Stimulated activated CD4-positive, alpha-beta T cell treated with anti-CD3 and anti-CD28 coated beads, TNF-alpha, amount 100 ng/mL, for 1 hour (primary cell): Measurements from ENCODE around the gene FKBP15.
"Not testable (repeated sequence)": the region's sequence is repeated elsewhere in the genome, so short reads cannot be mapped to it uniquely, and the experiment has no call there.

Source experiments
- DNase-seq, 3 donors: peaks; one replicate each; pipeline ENCODE4 v3.0.0-alpha.2; 2020; ENCODE audit warnings: low read depth in 3 of 3, low spot score in 1 of 3

Gene FKBP15

DNA sequence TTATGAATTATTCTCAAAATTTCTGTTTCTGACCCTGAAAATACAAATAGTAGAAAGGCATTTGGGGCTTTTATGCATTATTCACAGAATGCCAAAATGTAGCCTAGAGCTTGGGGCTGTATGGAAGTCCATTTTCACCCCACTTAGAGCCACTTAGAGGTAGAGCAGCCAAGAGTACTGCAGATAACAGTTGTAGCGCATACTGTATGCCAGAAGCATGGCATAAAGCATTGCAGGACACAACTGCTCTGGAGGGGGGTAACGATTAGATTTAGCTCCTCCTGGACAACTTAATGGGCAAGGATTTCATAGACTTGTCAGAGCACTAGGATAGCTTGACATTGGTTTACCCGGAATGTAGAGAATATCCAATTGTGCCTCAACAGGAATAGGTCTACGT lies 15.9 kb upstream of the FKBP15 start:
- no peak for DNase-seq

DNA sequence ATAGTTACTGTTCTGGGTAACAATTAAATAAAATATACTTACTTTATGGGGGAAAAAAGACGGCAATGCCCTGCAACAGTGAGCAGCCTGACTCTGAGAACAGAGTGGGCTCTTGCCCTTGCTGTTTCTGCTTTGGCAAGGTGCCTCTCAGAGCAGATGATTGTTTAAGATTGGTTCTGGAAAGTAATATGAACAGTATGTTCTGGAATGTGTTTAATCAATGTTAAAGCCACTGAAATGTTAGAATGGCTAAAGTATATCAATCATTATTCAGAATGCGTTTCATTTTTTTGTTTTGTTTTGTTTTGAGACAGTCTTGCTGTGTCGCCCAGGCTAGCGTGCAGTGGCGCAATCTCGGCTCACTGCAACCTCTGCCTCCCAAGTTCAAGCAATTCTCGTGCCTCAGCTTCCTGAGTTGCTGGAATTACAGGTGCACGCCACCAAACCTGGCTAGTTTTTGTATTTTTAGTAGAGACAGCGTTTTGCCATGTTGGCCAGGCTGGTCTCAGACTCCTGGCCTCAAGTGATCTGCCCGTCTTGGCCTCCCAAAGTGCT lies 14.7 kb upstream of the FKBP15 start:
- DNase-seq: not testable (repeated sequence)

DNA sequence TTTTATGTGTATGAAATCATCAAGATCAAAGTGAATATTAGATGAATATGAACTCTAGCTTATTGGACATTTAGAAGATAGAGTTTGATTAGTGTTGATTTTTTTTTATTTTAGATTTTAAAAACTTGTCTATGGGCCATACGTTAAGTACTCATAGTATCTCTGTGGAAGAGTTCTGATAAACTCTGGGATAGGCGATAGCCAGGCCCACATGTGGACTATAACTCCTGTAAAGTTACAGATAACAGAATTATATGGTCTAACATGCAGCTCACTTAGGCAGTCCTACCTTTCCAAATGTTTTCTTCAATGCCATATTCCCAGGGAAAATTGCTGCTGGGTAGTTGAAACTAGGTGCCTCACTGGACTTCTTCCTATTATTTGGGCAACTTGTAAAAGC lies 10.6 kb upstream of the FKBP15 start:
- no peak for DNase-seq

GRCh38 chr9:113228130-113228665 lies 7.1 kb upstream of the FKBP15 start:
- no peak for DNase-seq

- no peak for DNase-seq
These were observed 6.4 kb upstream of the FKBP15 start for GRCh38 chr9:113227436-113227835.

GRCh38 chr9:113223963-113224362 lies 2.9 kb upstream of the FKBP15 start:
- DNase-seq: no peak

DNA sequence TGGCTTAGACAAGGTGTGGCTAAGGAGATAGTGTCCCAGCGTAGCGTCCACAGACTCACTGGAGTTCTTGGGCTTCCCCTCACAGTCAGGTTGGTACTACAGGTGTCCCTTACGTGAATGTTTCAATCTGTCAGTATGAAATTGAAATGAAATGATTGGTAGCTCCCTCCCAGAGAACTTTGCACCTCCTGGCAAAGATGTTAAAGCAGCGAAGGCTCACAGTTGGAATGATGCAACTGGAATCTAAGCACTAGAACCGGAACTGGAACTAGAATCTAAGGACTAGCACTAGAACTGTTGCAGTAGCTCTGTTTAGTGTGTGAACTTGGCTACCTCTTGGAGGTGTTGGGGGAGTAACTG lies 1.4 kb upstream of the FKBP15 start:
- DNase-seq: no peak

DNA sequence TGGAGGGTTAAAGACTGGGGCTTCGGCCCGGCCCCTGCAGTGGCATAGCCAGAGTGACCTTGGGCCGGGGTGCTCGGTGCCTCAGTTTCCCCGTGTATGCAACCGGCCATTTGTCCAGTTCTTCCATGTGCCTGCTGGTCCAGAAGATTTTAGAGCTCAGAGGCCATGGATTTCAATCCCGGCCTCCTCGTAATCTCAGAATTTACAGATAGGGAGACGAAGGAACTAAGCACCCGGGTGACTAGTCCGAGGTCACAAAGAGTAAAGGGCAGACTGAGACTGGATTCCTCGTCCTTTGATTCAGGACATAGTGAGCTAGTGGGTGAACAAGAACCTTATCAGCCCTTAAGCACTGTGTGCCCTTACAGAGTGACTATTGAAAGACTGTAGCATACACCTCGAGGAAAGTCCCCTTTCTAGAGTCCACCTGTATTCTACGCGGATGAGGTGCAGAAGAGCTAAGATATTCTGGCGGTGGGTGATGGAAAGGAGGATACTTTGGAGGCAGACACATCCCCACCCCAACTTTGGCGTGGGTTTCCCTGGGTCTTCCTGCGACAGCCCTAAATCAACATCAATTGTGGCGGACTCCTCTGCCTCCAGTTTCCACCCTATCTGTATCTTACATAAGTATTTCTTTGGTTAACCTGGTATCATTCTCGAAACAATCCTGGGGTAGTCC lies 864 bp upstream of the FKBP15 start:
- DNase-seq: no peak

DNA sequence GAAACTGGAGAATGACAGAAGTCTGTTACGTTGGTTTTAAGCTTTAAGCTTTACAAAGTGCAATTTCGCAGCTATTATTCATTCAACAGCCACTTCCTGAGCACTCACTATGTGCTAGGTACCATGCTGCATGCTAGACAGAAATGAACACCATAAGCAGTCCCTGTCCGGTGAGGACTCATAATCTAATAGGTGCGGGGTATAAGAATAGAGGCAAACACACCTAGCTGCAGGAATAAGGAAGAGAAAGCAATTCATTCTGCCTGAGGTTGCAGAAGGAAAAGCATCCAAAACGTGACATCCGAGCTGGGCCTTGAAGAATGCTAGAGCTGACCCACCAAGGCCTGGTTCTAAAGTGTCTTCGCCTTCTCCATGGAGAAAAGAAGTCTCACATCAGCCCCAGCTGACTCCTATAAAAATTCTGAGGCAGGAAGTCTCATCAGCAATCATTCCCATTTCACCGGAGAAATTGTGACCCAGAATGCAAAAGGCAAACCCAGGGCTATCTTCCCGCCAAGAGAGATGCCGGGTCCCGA lies 542 bp downstream of the FKBP15 start:
- no peak for DNase-seq

- DNase-seq: no peak
These were observed 1.1 kb downstream of the FKBP15 start for GRCh38 chr9:113219969-113220368.

DNA sequence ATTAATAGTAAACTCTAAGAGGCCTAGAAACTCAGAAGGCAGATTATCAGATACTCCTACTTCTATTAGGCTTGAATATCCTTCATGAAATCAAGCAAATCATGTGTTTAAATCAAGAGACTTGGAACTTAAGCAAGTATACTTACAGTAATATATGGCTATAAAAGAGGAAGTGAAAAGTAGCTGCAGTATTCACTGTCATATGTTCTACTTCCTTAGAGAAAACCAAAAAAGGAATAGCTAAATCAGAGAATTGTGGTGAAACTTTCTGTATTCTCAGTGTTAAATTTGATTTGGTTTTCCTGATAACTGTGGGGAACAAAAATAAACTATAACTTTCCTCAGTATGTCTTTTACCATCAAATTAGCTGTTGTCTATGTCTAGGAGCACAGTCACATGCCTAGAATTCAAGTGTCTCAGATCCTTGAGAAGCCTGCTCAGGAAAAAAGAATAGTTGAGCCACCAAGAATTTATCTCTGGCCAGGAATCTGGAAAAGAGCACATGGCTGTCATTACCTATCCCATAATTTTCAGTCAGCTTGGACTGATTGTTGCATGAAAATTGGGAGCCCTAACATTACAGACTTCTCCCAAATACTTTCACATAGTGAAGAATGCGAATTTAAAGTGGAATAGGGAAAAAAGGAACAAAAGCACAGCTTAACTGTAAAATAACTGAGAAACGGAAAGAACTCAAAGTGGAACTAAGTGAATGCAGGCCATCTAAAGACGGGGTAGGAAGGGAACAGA lies 1.7 kb downstream of the FKBP15 start:
- no peak for DNase-seq

GRCh38 chr9:113216406-113216805 lies 4.7 kb downstream of the FKBP15 start:
- no peak for DNase-seq

- DNase-seq: no peak
These were observed 5.9 kb downstream of the FKBP15 start for GRCh38 chr9:113215132-113215531.

DNA sequence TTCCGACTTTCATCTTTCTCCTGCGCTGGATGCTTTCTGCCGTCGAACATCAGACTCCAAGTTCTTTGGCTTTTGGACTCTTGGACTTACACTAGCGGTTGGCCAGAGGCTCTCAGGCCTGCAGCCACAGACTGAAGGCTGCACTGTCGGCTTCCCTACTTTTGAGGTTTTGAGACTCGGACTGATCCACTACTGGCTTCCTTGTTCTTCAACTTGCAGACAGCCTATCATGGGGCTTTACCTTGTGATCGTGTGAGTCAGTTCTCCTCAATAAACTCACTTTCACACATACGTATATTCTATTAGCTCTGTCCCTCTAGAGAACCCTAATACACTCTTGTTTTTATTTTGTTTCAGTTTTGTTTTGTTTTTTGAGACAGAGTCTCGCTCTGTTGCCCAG lies 10.3 kb downstream of the FKBP15 start:
- no peak for DNase-seq

DNA sequence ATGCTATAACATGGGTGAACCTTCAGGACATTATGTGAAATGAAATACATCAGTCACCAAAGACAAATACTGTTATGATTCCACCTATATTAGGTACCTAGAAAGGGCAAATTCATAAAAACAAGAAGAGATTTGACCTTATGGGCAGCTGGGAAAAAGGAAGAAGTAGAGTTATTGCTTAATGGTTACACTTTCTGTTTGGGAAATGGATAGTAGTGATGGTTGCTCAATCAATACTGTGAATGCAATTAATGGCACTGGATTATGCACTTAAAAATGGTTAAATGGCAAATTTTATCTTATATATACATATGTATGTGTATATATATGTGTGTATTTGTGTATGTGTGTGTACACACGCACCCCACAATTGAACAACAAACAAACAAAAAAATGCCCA lies 15.2 kb downstream of the FKBP15 start:
- DNase-seq: no peak

DNA sequence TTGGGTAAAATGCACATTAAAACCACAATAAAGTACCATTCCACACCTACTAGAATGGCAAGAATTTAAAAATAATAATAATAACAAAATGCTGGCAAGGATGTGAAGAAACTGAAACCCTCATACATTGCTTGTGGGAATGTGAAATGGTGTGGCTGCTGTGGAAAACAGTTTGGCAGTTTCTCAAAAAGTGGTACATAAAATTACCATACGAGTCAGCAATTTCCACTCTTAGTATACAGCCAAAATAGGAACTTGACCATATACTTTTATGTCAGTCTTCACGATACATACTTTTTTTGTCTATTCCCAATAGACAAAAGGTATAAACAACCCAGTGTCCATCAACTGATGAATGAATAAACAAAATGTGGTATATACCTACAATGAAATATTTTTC lies 15.6 kb downstream of the FKBP15 start:
- DNase-seq: no peak

DNA sequence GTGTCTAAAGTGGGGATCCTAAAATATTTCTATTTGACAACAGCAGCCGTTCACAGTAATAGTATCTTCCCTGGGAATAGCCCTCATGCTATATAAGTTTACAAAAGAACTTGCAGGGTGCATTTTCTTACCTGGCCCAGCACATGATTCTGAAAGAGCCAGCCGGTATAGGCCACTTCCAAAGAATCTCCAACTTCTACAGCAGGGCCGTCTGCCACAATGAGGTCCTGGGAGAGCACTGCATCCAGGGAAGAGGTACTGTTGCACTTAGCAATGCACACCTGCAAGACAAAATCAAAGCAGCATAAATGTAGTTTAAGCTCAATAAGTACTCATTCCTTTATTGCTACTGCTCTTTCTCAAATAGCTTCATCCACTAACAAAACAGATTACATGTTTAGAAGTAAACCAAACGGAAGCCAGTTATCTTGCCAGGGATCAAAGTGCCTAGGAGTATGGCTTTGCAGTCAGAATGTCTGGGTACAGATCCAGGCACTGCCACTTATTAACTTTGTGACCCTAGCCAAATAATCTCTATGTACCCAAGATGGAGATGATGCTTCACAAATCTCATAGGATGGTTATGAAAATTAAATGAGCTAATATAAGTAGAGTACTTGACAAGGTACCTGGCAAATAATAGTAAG lies 21.3 kb downstream of the FKBP15 start:
- DNase-seq: no peak

DNA sequence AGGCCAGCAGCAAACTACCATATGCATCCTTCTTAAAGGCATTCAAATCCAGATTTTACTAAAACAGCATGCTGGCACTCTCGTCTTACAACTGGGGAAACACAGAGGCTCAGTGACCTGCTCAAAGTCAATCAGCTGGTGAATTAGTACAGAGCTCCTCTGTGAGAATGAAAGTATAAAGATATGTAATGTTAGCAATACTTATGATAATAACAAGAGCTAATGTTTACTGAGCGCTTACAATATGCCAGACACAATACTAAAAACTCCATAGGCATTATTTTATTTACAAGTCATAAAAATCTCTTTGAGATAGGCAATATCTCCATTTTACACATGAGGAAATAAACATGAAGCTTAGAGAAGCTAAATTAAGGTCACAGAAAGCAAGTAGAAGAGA lies 28.6 kb downstream of the FKBP15 start:
- DNase-seq: no peak

- DNase-seq: no peak
These were observed 33.0 kb downstream of the FKBP15 start for GRCh38 chr9:113187929-113188595.

- no peak for DNase-seq
These were observed 34.8 kb downstream of the FKBP15 start for GRCh38 chr9:113186137-113186755.

DNA sequence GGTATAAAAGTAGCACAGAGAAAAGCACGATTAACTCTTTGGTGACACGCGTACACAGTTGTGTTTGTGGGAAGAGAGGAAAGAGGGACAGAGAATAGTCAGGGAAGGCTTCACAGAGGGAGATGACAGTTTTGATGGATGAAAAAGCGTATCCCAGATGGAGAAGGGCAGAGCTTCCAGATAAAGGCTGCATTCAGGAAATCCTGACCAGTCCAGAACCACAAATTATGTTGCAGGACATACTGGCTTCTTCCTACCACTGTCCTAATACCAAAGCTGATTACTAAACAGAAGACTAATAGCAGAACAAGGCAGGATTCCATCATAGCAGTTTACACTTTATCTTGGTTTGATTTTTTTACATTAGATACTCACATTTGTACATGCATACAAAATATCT lies 35.8 kb downstream of the FKBP15 start:
- no peak for DNase-seq
